Stimulated activated CD4-positive, alpha-beta T cell treated with anti-CD3 and anti-CD28 coated beads, Interleukin-1b, Interleukin-23, amount 100 ng/mL, for 24 hours (primary cell): ENCODE results near the gene GLT8D2.

ENCODE experiments used
- DNase-seq, 4 experiments: peaks; one replicate each; pipeline ENCODE4 v3.0.0-alpha.2; 2020; ENCODE audit warnings: low read depth in 4 of 4, low spot score in 1 of 4

GLT8D2 gene

GRCh38 chr12:104003596-104003995 is 46.4 kb downstream of the GLT8D2 start:
- DNase-seq: no peak

GRCh38 chr12:104002686-104003085 is 47.3 kb downstream of the GLT8D2 start:
- DNase-seq: no peak

- DNase-seq: no peak
Observed at GRCh38 chr12:104000807-104001434, 49.1 kb downstream of the GLT8D2 start.

GRCh38 chr12:103998976-103999375 is 51.0 kb downstream of the GLT8D2 start:
- no peak for DNase-seq

- DNase-seq: no peak
Observed at GRCh38 chr12:103997286-103997900, 52.6 kb downstream of the GLT8D2 start.

GRCh38 chr12:103996595-103996994 is 53.4 kb downstream of the GLT8D2 start:
- DNase-seq: no peak

- DNase-seq: no peak
Observed at GRCh38 chr12:103994235-103994634, 55.8 kb downstream of the GLT8D2 start.

GRCh38 chr12:103986829-103987228 is 63.2 kb downstream of the GLT8D2 start:
- no peak for DNase-seq

- no peak for DNase-seq
Observed at GRCh38 chr12:103978384-103978982, 71.5 kb downstream of the GLT8D2 start.

- DNase-seq: no peak
Observed at GRCh38 chr12:103975368-103975767, 74.6 kb downstream of the GLT8D2 start.

- DNase-seq: no peak
Observed at GRCh38 chr12:103973909-103974308, 76.1 kb downstream of the GLT8D2 start.

- DNase-seq: no peak
Observed at GRCh38 chr12:103969391-103969790, 80.6 kb downstream of the GLT8D2 start.

- no peak for DNase-seq
Observed at GRCh38 chr12:103966736-103967135, 83.3 kb downstream of the GLT8D2 start.

GRCh38 chr12:103965590-103966504 is 84.1 kb downstream of the GLT8D2 start, which contains the start of gene TDG:
Gene TDG, plus strand, starts transcription at chr12:103965872. Its CDS starts 166 bp downstream, at chr12:103966038.
- peak; percentile 84 to 95 (median 94) for DNase-seq

- DNase-seq: no peak
Observed at GRCh38 chr12:103965255-103965589, 84.8 kb downstream of the GLT8D2 start.

- DNase-seq: no peak
Observed at GRCh38 chr12:103964805-103965204, 85.2 kb downstream of the GLT8D2 start.

- DNase-seq: no peak
Observed at GRCh38 chr12:103962493-103962892, 87.5 kb downstream of the GLT8D2 start.

- no peak for DNase-seq
Observed at GRCh38 chr12:103960616-103961227, 89.3 kb downstream of the GLT8D2 start.

- no peak for DNase-seq
Observed at GRCh38 chr12:103958621-103959020, 91.4 kb downstream of the GLT8D2 start.

- no peak for DNase-seq
Observed at GRCh38 chr12:103957865-103958388, 92.1 kb downstream of the GLT8D2 start.

- DNase-seq: peak in 1 of 4 experiments; percentile 7
Observed at GRCh38 chr12:103956509-103957027, 93.4 kb downstream of the GLT8D2 start.
